SIG-M5 (cell line): Measurements from ENCODE around the gene GP9.
"Not testable (repeated sequence)": the region's sequence is repeated elsewhere in the genome, so short reads cannot be mapped to it uniquely, and the experiment has no call there.

ENCODE experiments used
- DNase-seq: peaks from one replicate; lab custom pipeline; 2025; lab: John Stamatoyannopoulos, UW

The GP9 gene

GRCh38 chr3:129070086-129070885 is 9.7 kb downstream of the GP9 start:
- DNase-seq: no peak

- DNase-seq: no peak
Observed at GRCh38 chr3:129077222-129077621, 16.6 kb downstream of the GP9 start.

GRCh38 chr3:129078510-129078909 is 17.9 kb downstream of the GP9 start:
- DNase-seq: no peak

- DNase-seq: no peak
Observed at GRCh38 chr3:129081503-129081902, 20.9 kb downstream of the GP9 start.

- no peak for DNase-seq
Observed at GRCh38 chr3:129082026-129082425, 21.4 kb downstream of the GP9 start.

- DNase-seq: no peak
Observed at GRCh38 chr3:129084501-129084900, 23.9 kb downstream of the GP9 start.

GRCh38 chr3:129085165-129085715 is 24.7 kb downstream of the GP9 start:
- DNase-seq: no peak

GRCh38 chr3:129085818-129086217 is 25.2 kb downstream of the GP9 start:
- DNase-seq: no peak

- DNase-seq: no peak
Observed at GRCh38 chr3:129087138-129087702, 26.6 kb downstream of the GP9 start.

- not testable (repeated sequence) for DNase-seq
Observed at GRCh38 chr3:129087904-129088303, 27.3 kb downstream of the GP9 start.

- DNase-seq: not testable (repeated sequence)
Observed at GRCh38 chr3:129088312-129088711, 27.7 kb downstream of the GP9 start.

GRCh38 chr3:129095285-129095684 is 34.7 kb downstream of the GP9 start:
- no peak for DNase-seq

GRCh38 chr3:129100274-129100673 is 39.7 kb downstream of the GP9 start:
- no peak for DNase-seq

- DNase-seq: no peak
Observed at GRCh38 chr3:129101370-129102138, 41.0 kb downstream of the GP9 start.

- DNase-seq: no peak
Observed at GRCh38 chr3:129103296-129103695, 42.7 kb downstream of the GP9 start.

- no peak for DNase-seq
Observed at GRCh38 chr3:129104051-129104450, 43.5 kb downstream of the GP9 start.

- no peak for DNase-seq
Observed at GRCh38 chr3:129104498-129105079, 44.0 kb downstream of the GP9 start.

GRCh38 chr3:129105862-129106261 is 45.3 kb downstream of the GP9 start:
- no peak for DNase-seq

- no peak for DNase-seq
Observed at GRCh38 chr3:129106320-129106719, 45.7 kb downstream of the GP9 start.

GRCh38 chr3:129106866-129107565 is 46.4 kb downstream of the GP9 start:
- DNase-seq: no peak

GRCh38 chr3:129107793-129108192 is 47.2 kb downstream of the GP9 start:
- no peak for DNase-seq
